Measurements from ENCODE around the gene LRBA. TPM values are rescaled to one million over a fixed set of nuclear protein-coding genes. Genes with fewer than 3 reads are reported as not detected.
A peak's percentile ranks its signal among the peaks of the same experiment; 100 is the strongest.

The LRBA gene
- total and polyA plus RNA-seq, 9 of the 15 experiments (the other 6 are each of a cell fraction or from before 2014, with no cell fraction given), result 24.2 to 88.7 (median 59.7) TPM

DNA sequence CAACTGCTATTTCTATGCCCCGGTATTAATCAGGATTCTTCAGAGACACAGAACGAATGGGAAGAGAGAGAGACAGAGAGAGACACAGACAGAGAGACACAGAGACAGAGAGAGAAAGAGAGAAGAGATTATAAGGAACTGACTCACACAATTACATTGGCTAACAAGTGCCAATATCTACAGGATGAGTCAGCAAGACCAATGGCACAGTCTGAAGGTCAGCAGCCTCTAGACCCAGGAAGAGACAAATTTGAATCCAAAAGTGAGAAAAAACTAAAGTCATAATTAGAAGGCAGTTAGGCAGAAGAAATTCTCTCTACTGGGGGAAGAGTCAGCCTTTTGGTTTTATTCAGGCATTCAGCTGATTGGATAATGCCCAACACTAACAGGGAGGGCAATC lies 245.8 kb downstream of the LRBA start (continued):
- TF ChIP-seq, protein P1, sequence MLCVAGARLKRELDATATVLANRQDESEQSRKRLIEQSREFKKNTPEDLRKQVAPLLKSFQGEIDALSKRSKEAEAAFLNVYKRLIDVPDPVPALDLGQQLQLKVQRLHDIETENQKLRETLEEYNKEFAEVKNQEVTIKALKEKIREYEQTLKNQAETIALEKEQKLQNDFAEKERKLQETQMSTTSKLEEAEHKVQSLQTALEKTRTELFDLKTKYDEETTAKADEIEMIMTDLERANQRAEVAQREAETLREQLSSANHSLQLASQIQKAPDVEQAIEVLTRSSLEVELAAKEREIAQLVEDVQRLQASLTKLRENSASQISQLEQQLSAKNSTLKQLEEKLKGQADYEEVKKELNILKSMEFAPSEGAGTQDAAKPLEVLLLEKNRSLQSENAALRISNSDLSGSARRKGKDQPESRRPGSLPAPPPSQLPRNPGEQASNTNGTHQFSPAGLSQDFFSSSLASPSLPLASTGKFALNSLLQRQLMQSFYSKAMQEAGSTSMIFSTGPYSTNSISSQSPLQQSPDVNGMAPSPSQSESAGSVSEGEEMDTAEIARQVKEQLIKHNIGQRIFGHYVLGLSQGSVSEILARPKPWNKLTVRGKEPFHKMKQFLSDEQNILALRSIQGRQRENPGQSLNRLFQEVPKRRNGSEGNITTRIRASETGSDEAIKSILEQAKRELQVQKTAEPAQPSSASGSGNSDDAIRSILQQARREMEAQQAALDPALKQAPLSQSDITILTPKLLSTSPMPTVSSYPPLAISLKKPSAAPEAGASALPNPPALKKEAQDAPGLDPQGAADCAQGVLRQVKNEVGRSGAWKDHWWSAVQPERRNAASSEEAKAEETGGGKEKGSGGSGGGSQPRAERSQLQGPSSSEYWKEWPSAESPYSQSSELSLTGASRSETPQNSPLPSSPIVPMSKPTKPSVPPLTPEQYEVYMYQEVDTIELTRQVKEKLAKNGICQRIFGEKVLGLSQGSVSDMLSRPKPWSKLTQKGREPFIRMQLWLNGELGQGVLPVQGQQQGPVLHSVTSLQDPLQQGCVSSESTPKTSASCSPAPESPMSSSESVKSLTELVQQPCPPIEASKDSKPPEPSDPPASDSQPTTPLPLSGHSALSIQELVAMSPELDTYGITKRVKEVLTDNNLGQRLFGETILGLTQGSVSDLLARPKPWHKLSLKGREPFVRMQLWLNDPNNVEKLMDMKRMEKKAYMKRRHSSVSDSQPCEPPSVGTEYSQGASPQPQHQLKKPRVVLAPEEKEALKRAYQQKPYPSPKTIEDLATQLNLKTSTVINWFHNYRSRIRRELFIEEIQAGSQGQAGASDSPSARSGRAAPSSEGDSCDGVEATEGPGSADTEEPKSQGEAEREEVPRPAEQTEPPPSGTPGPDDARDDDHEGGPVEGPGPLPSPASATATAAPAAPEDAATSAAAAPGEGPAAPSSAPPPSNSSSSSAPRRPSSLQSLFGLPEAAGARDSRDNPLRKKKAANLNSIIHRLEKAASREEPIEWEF (CRISPR knock-in tag; IDR thresholded peaks at IDR 0.05), result no peak
- no peak for TF ChIP-seq ZNF3 (CRISPR knock-in tag; IDR thresholded peaks at IDR 0.05)
- no peak for TF ChIP-seq SMARCA5 (IDR thresholded peaks at IDR 0.05)
- no peak for TF ChIP-seq CEBPB (tag; IDR thresholded peaks at IDR 0.05)
- no peak for TF ChIP-seq ZNF232 (CRISPR knock-in tag; IDR thresholded peaks at IDR 0.05)
- peak; percentile 35; the same call in 1 of the 2 replicates for TF ChIP-seq EHMT2 (IDR thresholded peaks at IDR 0.05)
- TF ChIP-seq ZNF134 (CRISPR knock-in tag; conservative IDR thresholded peaks at IDR 0.05), result no peak
- TF ChIP-seq, protein P2, sequence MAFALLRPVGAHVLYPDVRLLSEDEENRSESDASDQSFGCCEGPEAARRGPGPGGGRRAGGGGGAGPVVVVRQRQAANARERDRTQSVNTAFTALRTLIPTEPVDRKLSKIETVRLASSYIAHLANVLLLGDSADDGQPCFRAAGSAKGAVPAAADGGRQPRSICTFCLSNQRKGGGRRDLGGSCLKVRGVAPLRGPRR (CRISPR knock-in tag; IDR thresholded peaks at IDR 0.05), result no peak
- peak; percentile 74; the same call in 1 of the 2 replicates for TF ChIP-seq MAFF (IDR thresholded peaks at IDR 0.05; ENCODE audit: low read length)
- no peak for TF ChIP-seq NFE2L1 (tag; IDR thresholded peaks at IDR 0.05; ENCODE audit: borderline replicate concordance, low read depth)
- no peak for TF ChIP-seq MAZ (CRISPR knock-in tag; conservative IDR thresholded peaks at IDR 0.05 in 1 of 2, IDR thresholded peaks at IDR 0.05 in 1 of 2)
- TF ChIP-seq, protein P3, sequence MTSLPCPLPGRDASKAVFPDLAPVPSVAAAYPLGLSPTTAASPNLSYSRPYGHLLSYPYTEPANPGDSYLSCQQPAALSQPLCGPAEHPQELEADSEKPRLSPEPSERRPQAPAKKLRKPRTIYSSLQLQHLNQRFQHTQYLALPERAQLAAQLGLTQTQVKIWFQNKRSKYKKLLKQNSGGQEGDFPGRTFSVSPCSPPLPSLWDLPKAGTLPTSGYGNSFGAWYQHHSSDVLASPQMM (CRISPR knock-in tag; IDR thresholded peaks at IDR 0.05), result no peak
- peak; percentile 26 to 41; a peak in 1 of 4 replicates for TF ChIP-seq TRIM24 (IDR thresholded peaks at IDR 0.05)
- TF ChIP-seq, protein P4, sequence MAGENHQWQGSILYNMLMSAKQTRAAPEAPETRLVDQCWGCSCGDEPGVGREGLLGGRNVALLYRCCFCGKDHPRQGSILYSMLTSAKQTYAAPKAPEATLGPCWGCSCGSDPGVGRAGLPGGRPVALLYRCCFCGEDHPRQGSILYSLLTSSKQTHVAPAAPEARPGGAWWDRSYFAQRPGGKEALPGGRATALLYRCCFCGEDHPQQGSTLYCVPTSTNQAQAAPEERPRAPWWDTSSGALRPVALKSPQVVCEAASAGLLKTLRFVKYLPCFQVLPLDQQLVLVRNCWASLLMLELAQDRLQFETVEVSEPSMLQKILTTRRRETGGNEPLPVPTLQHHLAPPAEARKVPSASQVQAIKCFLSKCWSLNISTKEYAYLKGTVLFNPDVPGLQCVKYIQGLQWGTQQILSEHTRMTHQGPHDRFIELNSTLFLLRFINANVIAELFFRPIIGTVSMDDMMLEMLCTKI (IDR thresholded peaks at IDR 0.05; ENCODE audit: partially characterized antibody), result no peak
- no peak for TF ChIP-seq HNRNPK (IDR thresholded peaks at IDR 0.05; ENCODE audit: low read depth, low read length, poor library complexity, severe bottlenecking)
- TF ChIP-seq PCBP1 (IDR thresholded peaks at IDR 0.05; ENCODE audit: low read depth, low read length, poor library complexity, severe bottlenecking), result no peak
- TF ChIP-seq MAFG (tag; conservative IDR thresholded peaks at IDR 0.05), result peak; percentile 79
- no peak for TF ChIP-seq EWSR1 (IDR thresholded peaks at IDR 0.05; ENCODE audit: borderline replicate concordance, low read depth, partially characterized antibody)
- TF ChIP-seq, protein P5, sequence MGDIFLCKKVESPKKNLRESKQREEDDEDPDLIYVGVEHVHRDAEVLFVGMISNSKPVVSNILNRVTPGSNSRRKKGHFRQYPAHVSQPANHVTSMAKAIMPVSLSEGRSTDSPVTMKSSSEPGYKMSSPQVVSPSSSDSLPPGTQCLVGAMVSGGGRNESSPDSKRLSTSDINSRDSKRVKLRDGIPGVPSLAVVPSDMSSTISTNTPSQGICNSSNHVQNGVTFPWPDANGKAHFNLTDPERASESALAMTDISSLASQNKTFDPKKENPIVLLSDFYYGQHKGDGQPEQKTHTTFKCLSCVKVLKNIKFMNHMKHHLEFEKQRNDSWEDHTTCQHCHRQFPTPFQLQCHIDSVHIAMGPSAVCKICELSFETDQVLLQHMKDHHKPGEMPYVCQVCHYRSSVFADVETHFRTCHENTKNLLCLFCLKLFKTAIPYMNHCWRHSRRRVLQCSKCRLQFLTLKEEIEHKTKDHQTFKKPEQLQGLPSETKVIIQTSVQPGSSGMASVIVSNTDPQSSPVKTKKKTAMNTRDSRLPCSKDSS (IDR thresholded peaks at IDR 0.05; ENCODE audit: low read depth, partially characterized antibody), result no peak

Measured in K562 (cell line).